ENCODE data around the gene NT5C3A. TPM values are rescaled to one million over a fixed set of nuclear protein-coding genes. Genes with fewer than 3 reads are reported as not detected.

Gene NT5C3A
- total and polyA plus RNA-seq, 2 of the 13 experiments (the other 11 are each of a cell fraction or from before 2014, with no cell fraction given): 16.9 to 34.0 TPM

- peak in 1 of 2 experiments; percentile 46; a peak in 2 of 4 replicates for TF ChIP-seq REST (IDR thresholded peaks at IDR 0.05; ENCODE audit: borderline replicate concordance in 1 of 2, low read depth in 1 of 2, low read length in 2 of 2)
- TF ChIP-seq ZSCAN30 (CRISPR knock-in tag; IDR thresholded peaks at IDR 0.05): no peak
- TF ChIP-seq, protein P1, sequence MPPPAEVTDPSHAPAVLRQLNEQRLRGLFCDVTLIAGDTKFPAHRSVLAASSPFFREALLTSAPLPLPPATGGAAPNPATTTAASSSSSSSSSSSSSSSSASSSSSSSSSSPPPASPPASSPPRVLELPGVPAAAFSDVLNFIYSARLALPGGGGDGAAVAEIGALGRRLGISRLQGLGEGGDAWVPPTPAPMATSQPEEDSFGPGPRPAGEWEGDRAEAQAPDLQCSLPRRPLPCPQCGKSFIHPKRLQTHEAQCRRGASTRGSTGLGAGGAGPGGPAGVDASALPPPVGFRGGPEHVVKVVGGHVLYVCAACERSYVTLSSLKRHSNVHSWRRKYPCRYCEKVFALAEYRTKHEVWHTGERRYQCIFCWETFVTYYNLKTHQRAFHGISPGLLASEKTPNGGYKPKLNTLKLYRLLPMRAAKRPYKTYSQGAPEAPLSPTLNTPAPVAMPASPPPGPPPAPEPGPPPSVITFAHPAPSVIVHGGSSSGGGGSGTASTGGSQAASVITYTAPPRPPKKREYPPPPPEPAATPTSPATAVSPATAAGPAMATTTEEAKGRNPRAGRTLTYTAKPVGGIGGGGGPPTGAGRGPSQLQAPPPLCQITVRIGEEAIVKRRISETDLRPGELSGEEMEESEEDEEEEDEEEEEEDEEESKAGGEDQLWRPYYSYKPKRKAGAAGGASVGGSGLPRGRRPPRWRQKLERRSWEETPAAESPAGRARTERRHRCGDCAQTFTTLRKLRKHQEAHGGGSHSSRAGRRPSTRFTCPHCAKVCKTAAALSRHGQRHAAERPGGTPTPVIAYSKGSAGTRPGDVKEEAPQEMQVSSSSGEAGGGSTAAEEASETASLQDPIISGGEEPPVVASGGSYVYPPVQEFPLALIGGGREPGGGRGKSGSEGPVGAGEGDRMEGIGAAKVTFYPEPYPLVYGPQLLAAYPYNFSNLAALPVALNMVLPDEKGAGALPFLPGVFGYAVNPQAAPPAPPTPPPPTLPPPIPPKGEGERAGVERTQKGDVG (CRISPR knock-in tag; IDR thresholded peaks at IDR 0.05; ENCODE audit: borderline replicate concordance): 0 out of 2 replicates have a peak, but pooled peaks have one; percentile 54
- peak; percentile 34 for TF ChIP-seq DR1 (CRISPR knock-in tag; IDR thresholded peaks at IDR 0.05)
- TF ChIP-seq ZNF350 (CRISPR knock-in tag; IDR thresholded peaks at IDR 0.05; ENCODE audit: borderline replicate concordance, low read depth): peak; percentile 70
- no peak for TF ChIP-seq HHEX (CRISPR knock-in tag; IDR thresholded peaks at IDR 0.05)
- no peak for TF ChIP-seq KDM6A (CRISPR knock-in tag; IDR thresholded peaks at IDR 0.05; ENCODE audit: low read depth)
- TF ChIP-seq ZNF691 (CRISPR knock-in tag; IDR thresholded peaks at IDR 0.05; ENCODE audit: borderline replicate concordance, low read depth): no peak; the same call in 1 of the 2 replicates
- no peak for TF ChIP-seq HOXA9 (CRISPR knock-in tag; IDR thresholded peaks at IDR 0.05; ENCODE audit: borderline replicate concordance)
- TF ChIP-seq SOX13 (IDR thresholded peaks at IDR 0.05): no peak
- TF ChIP-seq SOX13 (CRISPR knock-in tag; conservative IDR thresholded peaks at IDR 0.05 in 1 of 2, IDR thresholded peaks at IDR 0.05 in 1 of 2): peak in 1 of 2 experiments; percentile 4; a peak in 1 of 4 replicates
- TF ChIP-seq, protein P2, sequence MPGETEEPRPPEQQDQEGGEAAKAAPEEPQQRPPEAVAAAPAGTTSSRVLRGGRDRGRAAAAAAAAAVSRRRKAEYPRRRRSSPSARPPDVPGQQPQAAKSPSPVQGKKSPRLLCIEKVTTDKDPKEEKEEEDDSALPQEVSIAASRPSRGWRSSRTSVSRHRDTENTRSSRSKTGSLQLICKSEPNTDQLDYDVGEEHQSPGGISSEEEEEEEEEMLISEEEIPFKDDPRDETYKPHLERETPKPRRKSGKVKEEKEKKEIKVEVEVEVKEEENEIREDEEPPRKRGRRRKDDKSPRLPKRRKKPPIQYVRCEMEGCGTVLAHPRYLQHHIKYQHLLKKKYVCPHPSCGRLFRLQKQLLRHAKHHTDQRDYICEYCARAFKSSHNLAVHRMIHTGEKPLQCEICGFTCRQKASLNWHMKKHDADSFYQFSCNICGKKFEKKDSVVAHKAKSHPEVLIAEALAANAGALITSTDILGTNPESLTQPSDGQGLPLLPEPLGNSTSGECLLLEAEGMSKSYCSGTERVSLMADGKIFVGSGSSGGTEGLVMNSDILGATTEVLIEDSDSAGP (CRISPR knock-in tag; IDR thresholded peaks at IDR 0.05; ENCODE audit: borderline replicate concordance): peak; percentile 48; the same call in 1 of the 2 replicates
- TF ChIP-seq ZSCAN25 (CRISPR knock-in tag; IDR thresholded peaks at IDR 0.05): peak; percentile 65; the same call in 1 of the 2 replicates
- TF ChIP-seq THAP11 (CRISPR knock-in tag; IDR thresholded peaks at IDR 0.05): peak; percentile 97
- peak; percentile 85 for TF ChIP-seq PHF8 (CRISPR knock-in tag; IDR thresholded peaks at IDR 0.05)
- peak; percentile 92 for TF ChIP-seq ZNF761 (CRISPR knock-in tag; conservative IDR thresholded peaks at IDR 0.05)
- TF ChIP-seq KAT7 (CRISPR knock-in tag; IDR thresholded peaks at IDR 0.05; ENCODE audit: borderline replicate concordance): 0 out of 2 replicates have a peak, but pooled peaks have one; percentile 46
- TF ChIP-seq ZNF337 (CRISPR knock-in tag; IDR thresholded peaks at IDR 0.05; ENCODE audit: borderline replicate concordance, low read depth): no peak
- TF ChIP-seq ZNF260 (CRISPR knock-in tag; IDR thresholded peaks at IDR 0.05; ENCODE audit: borderline replicate concordance, low read depth): no peak
- TF ChIP-seq ZNF543 (CRISPR knock-in tag; IDR thresholded peaks at IDR 0.05): peak; percentile 76
Observed at GRCh38 chr7:33062782-33063443, 337 bp upstream of the NT5C3A start (continued).

Measured in HepG2 (cell line).